ENCODE data around the gene ITSN1.
"Not testable (repeated sequence)": the region's sequence is repeated elsewhere in the genome, so short reads cannot be mapped to it uniquely, and the experiment has no call there.

ITSN1 gene

DNA sequence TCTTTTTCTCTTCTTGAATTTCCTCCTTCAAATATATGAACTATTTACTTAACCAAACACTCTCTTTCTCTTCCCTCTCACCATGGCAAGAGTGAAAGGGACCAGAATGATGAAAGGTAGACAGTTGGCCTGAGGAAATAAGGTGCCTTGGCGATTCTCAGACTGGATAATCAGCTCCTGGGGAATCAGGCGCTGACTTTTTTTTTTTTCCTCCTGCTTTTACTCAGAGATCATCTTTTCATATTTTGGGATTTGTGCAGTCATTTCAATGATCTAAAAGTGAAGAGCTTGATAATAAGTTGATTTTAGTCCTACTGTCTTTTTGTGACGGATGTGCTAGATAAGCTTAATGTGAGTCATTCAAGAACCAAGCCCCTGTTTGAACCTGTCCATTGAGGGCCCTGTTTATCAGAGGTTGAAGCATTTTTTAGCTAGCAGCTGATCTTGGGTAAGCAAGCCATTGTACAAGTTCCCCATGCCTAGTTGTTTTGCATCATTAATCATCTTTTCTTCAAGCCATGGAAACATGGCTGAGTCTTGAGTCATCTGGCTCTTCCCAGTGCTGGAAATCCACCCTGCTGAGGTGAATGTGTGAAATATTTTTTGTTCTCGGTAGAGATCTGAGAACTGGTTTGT is 40.8 kb downstream of the ITSN1 start:
- DNase-seq (ENCODE audit: low spot score) = no peak

DNA sequence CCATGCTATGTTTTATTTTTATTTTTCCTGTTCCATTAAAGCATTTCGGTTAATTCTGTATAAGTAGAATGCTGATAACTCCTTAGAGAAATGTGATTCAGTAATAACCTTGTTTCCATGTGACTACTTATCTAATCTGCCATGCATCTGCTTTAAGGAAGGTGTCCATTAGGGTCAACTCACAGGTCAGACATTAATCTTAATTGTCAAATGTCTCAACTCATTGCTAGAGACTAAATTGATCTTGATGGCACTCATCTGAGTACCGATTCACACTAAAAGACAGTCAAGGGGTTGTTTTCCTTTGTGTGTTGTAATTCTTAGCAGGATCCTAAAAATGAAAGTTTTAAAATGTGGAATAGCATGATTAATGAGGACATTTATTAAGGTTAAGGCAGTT is 41.8 kb downstream of the ITSN1 start:
- DNase-seq (ENCODE audit: low spot score) = no peak

DNA sequence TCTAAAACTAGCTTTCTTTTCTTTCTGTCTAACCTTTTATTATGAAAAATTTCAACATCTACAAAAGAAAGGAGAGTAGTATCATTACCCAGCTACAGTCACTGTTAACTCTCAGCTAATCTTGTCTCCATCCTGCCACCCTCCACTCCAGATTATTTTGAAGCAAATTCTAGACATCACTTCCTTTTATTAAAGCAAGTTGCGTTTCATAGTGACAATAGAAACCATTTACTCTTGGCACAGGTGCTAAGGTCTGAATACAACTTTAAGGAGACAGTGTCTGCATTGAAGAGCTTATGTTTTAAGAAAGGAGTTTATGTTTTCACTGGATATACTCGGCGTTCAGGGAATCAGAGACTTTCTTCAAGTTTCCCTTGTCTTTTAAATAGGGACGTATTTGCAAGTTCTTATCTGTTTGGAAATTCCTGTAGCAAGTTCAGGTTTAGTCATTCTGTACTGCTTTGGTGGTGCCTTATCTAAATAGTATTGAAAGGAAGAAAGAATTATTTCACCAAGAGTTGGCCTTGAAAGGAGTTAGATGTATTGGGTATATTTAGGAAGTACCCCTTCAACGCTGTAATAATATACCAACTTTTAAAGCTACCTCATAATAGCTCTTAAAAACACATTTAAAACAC is 42.7 kb downstream of the ITSN1 start:
- no peak for DNase-seq (ENCODE audit: low spot score)

DNA sequence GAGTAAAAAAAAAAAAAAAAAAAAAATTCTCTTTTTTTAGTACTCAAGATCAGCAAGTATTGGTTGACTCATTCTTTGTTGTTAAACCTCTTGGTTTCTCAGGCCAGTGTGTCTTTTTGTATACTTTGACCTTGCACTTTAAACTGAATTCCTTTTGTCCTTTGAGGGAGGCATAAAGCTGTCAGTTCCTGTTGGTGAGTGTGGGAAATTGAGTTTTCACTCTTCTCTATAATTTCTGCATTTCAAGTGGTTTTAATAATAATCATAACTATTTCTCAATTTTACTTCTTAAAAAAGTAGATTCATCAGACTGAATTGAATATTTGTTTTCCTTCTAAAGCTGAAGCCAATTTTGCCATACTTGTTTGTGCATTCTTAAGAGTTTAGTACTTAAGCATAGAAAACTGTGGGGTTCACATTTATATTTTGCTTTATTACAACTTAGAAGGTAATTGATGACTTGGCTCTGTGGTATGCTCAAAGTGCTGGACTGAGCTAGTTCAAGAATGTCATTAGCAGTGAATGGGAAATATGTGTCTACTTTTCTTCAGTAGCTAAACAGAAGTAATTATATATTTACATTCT is 43.4 kb downstream of the ITSN1 start:
- no peak for DNase-seq (ENCODE audit: low spot score)

- no peak for DNase-seq (ENCODE audit: low spot score)
Measured at GRCh38 chr21:33686386-33686785, 44.1 kb downstream of the ITSN1 start.

DNA sequence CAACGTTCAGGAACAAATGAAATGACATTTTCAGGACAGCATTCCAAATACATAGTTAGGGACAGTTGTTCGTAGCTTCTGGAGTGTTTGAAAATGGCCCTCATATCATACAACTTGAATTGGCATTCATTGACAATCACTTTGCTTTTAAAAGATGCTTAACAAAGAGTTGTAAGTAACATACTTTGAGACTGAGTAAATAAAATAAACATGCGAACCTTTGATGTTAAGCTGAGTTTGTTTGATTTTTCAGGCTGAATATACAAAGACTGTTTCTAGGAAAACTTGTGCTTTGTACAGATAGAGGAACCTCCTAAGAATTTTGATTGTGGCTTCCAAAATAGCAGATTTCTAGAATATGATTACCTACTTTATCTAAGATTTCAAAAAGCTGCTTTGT is 45.3 kb downstream of the ITSN1 start:
- DNase-seq (ENCODE audit: low spot score) = no peak

DNA sequence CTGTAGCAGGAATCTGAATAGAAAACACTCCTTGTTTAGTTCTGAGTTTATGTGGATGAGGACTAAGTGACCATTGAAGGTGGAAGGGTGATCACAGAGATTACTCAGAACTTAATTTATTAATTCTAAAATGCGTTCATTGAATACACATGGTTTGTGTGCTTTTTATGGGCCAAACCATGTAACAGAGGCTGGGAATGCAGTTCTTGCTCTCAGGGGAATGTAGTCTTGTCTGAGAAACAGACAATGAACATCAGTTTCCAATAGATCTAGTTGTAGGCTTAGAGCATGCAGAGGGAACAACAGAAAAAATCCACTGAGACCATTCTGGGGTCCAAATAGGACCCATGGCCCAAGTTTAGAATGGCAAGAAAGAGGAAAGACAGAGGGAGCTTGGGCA is 46.1 kb downstream of the ITSN1 start:
- DNase-seq (ENCODE audit: low spot score) = no peak

- DNase-seq (ENCODE audit: low spot score) = no peak
Measured at GRCh38 chr21:33690874-33691273, 48.6 kb downstream of the ITSN1 start.

DNA sequence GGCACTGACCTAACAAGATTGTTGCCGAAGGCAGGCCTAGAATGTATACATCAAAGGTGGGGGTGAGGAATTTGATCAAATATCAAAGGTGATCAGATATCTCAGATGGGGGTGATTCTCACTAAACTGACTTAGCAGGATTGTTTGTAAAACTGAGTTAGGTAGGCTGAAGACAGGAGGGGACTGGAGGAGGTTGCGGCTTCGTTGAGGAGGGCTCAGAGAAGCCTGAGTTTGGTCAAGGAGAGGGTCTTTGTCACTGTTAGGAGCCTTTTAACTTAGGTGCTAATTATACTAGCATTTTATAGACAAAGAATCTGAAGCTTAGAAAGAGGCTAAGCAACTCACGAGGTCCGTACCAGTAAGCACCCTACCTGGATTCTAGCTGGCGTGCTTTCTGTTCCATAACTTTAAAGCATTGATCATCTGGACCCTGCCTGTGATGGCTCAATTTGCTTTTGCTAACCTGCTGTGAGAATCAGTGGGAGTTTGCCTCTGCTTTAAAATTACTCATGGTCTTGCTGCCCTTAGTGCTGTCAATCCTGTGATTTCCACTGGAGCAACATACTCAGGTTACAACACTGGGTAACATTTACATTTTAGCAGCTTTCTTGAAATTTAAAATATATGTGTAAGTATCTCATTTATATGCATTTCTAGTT is 49.8 kb downstream of the ITSN1 start:
- DNase-seq (ENCODE audit: low spot score) = no peak

GRCh38 chr21:33695813-33696212 is 53.5 kb downstream of the ITSN1 start:
- DNase-seq (ENCODE audit: low spot score) = no peak

DNA sequence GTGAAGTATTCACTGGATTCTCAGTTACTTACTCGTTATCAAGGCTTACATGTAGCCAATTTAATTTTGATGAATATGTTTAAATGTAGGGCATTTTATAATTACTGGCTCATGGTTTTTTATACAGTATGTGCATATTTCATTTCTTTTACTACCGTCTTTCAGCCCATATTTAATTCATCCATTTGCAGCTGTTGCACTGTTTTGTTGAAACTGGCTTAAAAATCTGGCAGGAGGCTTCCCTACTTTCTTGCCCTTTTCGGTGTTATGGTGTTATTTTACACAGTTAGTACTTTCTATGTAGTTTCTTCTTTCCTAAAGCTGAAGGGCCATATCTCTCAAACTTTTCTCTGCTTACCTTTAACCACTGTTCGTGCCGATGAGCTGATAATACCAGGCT is 54.2 kb downstream of the ITSN1 start:
- DNase-seq (ENCODE audit: low spot score) = no peak

DNA sequence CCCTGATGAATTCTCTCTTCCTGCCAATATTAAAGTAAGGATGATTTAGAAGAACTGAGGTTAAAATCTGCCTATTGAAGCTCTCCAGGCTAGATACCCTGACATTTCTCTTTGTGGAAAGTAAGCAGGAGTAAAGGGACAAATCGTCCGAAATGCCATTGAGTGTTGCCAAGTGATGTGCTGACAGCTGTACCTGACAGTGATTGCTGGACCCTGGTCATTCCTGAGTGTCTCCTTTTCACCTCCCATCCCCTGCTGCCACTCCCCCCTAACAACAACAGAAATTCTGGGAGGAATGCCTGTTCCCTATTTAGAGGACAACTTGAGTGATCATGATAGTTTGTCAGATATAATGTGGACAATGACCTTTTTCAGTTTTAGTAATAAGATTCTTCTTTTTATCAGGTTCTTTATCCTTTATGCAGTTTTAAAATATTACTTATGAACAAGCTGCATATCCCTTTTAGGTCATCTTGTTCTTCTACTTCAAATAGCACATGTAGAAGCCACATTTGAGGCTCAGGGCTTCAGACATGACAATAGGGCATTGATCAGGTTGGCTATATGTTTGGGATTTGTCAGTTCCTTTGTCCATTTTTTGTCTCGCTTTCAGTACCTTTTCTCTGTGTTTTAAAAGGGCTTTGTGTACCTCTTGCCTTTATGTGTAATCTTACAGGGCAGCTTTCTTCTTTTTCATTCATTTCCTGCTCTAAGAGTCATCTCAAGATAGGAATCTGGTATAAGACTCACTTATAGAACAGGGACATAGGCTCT is 56.0 kb downstream of the ITSN1 start:
- no peak for DNase-seq (ENCODE audit: low spot score)

- no peak for DNase-seq (ENCODE audit: low spot score)
Measured at GRCh38 chr21:33699277-33699676, 57.0 kb downstream of the ITSN1 start.

DNA sequence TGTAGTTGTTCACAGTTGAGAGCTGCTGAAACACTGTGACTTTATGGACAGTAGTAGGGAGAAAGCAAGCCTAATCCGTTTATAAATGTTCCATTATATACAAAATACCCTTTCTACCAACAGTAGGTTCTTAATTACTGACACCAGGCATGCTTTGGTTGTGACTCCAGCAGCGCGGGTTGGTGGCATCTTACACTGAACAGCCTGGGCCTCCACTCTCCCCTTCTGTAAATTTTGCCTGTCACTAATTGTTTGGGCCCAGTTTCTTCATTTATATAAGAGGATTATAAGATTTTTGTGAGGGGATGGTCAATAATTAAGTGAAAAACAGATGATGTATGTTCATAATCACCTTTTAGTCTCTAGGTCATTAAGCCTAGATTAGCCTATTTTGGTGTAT is 58.2 kb downstream of the ITSN1 start:
- no peak for DNase-seq (ENCODE audit: low spot score)

GRCh38 chr21:33703750-33704606 is 61.7 kb downstream of the ITSN1 start:
- DNase-seq (ENCODE audit: low spot score) = no peak

DNA sequence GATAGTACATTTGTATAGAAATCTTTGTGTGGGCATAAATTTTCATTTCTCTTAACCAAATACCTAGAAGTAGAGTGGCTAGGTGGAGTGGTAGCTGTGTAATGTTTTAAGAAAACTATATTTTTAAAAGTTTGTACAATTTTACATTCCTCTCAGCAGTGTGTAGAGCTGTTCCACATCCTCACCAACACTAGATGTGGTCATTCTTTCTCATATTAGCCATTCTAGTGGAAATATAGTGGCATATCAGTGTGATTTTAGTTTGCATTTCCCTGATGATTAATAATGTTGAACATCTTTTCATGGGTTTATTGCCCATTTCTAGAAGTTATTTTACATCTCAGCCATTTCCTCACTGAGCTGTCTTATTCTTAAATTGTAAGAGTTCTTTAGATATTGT is 65.5 kb downstream of the ITSN1 start:
- no peak for DNase-seq (ENCODE audit: low spot score)

GRCh38 chr21:33708874-33709273 is 66.6 kb downstream of the ITSN1 start:
- DNase-seq (ENCODE audit: low spot score) = no peak

DNA sequence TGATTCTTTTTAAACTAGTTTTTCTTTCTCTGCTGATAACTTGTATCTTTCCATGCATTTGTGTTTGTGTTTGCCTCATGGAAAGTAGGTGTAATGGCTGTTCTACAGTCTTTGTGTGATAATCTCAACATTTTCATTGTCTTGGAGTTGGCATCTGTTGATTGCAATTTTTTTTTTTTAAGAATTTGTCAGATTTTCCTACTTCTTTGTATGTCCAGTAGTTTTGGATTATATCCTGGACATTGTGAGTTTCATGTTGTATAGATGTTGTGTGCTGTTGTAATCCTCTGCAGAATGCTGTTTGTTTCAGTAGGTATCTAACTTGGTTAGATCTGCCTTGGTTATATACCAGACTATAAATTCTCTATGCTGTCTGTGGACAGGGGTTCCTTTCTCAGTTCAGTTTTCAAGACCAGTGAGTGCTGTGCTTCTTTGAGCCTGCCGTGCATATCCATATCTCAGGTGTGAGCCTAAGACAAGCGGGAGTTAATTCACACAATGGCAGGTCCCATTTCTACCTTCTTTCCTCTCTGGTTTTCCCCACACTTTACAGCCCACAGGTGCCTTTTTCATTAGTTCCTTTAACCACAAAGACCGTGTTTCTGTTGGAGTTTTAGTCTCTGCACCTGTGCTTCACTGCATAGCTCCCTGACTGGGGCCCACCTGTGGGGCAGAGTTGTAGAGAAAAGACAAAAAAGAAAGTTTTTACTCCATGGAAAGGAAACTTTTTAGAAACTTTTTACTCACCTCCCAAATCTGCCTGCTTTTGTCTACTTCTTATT is 69.9 kb downstream of the ITSN1 start:
- DNase-seq (ENCODE audit: low spot score) = no peak

DNA sequence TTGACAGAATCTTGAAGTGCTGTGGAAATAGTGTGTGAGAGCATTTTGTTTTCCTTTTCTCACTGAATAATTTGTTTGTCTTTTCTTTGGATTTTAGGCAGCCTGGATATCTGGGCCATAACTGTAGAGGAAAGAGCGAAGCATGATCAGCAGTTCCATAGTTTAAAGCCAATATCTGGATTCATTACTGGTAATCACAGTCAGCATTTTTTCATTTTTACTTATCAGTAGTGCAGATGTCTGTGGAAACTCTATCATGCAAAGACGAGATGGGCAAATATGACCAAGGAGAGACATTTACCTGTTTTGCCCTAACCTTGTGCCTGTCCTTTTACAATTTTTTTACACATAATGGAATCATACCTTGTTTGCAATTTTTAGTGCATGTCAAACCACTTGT is 78.8 kb downstream of the ITSN1 start:
- no peak for DNase-seq (ENCODE audit: low spot score)

DNA sequence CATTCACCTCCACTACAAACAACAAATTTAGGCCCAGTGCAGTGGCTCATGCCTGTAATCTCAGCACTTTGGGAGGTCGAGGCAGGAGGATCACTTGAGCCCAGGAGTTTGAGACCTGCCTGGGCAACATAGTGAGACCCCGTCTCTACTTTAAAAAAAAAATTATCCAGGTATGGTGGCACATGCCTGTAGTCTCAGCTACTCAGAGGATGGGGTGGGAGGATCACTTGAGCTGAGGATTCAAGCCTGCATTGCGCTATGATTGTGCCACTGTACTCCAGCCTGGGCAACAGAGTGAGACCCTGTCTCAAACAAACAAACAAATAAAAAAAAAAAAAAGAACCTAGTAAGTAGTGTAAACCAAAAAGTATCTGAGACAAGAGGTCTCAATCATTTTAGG is 86.8 kb downstream of the ITSN1 start:
- not testable (repeated sequence) for DNase-seq (ENCODE audit: low spot score)

DNA sequence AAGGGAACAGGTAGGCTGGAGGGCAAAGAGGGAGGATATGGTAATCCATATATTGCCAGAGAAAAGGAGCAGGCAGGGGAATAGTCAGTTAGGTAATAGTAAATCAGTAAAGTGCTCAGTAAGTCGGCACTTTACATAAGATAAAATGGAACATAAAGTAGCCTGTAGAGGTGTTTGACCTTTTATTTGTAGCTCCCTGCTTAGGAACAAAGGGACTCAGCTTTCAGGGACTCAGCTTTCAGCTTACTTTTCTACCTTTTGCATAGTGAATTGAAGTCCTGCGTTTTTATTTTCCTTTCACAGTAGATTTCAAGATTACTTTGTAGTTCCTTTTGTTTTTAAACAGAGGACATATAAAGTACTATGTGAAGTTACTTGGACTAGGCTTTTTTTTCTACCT is 87.3 kb downstream of the ITSN1 start:
- no peak for DNase-seq (ENCODE audit: low spot score)

Data from activated CD4-positive, alpha-beta T cell treated with anti-CD3 and anti-CD28 coated beads, Interleukin-2, Interleukin-4, amounts not matched to agents 100 ng/mL and 50 ng/mL, durations not matched to agents 16 hours and 8 hours (primary cell).